ENCODE data around the gene AMIGO2.

GRCh38 chr12:47065546-47065945 is 14.2 kb downstream of the AMIGO2 start:
- TF ChIP-seq CTCF (IDR thresholded peaks at IDR 0.05) (no peak), POLR2A (IDR thresholded peaks at IDR 0.05) (no peak), EP300 (IDR thresholded peaks at IDR 0.05) (no peak)

Measured in ovary (tissue), 3 donors.